Tibial nerve (tissue), 4 donors: ENCODE results near the gene MPST.

Experiments used
- EP300 ChIP-seq, 2 donors: sonication (generic); formaldehyde crosslinking; IDR thresholded peaks; one replicate each; pipeline ENCODE4 v1.6.1; 2017; ENCODE audit warnings: antibody characterized with exemption in 2 of 2, mild to moderate bottlenecking in 1 of 2
- POLR2A ChIP-seq, 2 donors: fragments of 450-650 bp; IDR thresholded peaks; one replicate each; pipeline ENCODE4 v1.6.1; 2017; ENCODE audit warnings: antibody characterized with exemption in 2 of 2, mild to moderate bottlenecking in 2 of 2, moderate library complexity in 2 of 2
- TF ChIP-seq, protein P1 (sequence below), 5 experiments: fragments of 200-600 bp in 3 of 5; fragments of 450-650 bp in 2 of 5; sonication (generic) in 3 of 5; IDR thresholded peaks; one replicate each; pipeline ENCODE4 v1.5.1; 2016 to 2019; ENCODE audit warnings: antibody characterized with exemption in 5 of 5, mild to moderate bottlenecking in 3 of 5, moderate library complexity in 2 of 5

DNA sequence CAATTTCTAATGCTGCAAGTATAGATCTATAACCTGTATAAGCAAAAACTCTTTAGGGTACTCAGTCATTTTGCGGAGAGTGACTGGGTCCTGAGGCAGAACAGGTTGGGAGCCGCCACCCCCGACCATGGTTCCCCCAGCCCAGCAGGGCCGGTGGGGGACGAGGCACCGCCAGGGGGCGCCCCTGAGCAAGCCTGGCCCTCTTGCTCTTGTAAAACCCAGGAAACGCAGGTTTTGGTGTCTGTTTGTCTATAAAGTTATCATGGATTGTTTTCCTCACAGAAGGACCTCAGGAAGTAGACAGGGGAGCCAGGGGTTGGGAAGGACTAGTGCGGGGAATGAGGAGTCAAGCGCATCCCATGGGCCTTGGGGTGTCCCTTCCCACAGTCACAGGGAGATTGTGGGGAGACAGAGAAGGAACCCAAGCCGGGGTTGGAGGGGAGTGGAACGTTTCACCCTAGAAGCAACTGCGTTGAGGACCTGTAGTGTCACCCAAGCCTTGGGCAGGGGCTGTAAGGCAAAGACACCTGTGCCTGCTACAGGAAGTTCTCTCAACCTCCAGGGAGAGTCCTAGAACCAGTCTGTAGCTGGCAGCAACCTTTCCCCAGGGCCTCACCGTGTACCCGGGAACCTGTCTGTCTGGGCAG lies 58.4 kb downstream of the MPST start:
- TF ChIP-seq, protein P1, sequence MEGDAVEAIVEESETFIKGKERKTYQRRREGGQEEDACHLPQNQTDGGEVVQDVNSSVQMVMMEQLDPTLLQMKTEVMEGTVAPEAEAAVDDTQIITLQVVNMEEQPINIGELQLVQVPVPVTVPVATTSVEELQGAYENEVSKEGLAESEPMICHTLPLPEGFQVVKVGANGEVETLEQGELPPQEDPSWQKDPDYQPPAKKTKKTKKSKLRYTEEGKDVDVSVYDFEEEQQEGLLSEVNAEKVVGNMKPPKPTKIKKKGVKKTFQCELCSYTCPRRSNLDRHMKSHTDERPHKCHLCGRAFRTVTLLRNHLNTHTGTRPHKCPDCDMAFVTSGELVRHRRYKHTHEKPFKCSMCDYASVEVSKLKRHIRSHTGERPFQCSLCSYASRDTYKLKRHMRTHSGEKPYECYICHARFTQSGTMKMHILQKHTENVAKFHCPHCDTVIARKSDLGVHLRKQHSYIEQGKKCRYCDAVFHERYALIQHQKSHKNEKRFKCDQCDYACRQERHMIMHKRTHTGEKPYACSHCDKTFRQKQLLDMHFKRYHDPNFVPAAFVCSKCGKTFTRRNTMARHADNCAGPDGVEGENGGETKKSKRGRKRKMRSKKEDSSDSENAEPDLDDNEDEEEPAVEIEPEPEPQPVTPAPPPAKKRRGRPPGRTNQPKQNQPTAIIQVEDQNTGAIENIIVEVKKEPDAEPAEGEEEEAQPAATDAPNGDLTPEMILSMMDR (IDR thresholded peaks at IDR 0.05), result peak; percentile 65 to 87 (median 79)
- TF ChIP-seq POLR2A (IDR thresholded peaks at IDR 0.05) (no peak), EP300 (IDR thresholded peaks at IDR 0.05) (no peak)
